IPS-20b (cell line): ENCODE measurements around the gene OR2H2.

Source experiments
- H3K27ac ChIP-seq: one replicate; pipeline ENCODE4 v1.5.1; 2013; ENCODE audit warnings: low read length
- H3K27me3 ChIP-seq: 2 replicates; pipeline ENCODE4 v1.6.1; 2013; ENCODE audit warnings: mild to moderate bottlenecking, low read length, inconsistent platforms; ENCODE audit not compliant: insufficient read depth
- H3K36me3 ChIP-seq: 2 replicates; pipeline ENCODE4 v1.6.1; 2013; ENCODE audit warnings: low read depth, mild to moderate bottlenecking, inconsistent platforms, low read length, moderate library complexity; ENCODE audit not compliant: insufficient read depth
- H3K4me1 ChIP-seq: 2 replicates; pipeline ENCODE4 v1.6.1; 2013; ENCODE audit warnings: mild to moderate bottlenecking, control low read depth, inconsistent platforms, low read length, moderate library complexity; ENCODE audit not compliant: insufficient read depth
- H3K4me3 ChIP-seq: 2 replicates; pipeline ENCODE4 v1.5.1; 2013; ENCODE audit warnings: mild to moderate bottlenecking, low read length, inconsistent platforms
- H3K9ac ChIP-seq: 2 replicates; pipeline ENCODE4 v1.6.1; 2013; ENCODE audit warnings: low read depth, mild to moderate bottlenecking, inconsistent platforms, low read length, moderate library complexity
- H3K9me3 ChIP-seq: 2 replicates; pipeline ENCODE4 v1.6.1; 2013; ENCODE audit warnings: mild to moderate bottlenecking, low read depth, low read length, inconsistent platforms; ENCODE audit not compliant: insufficient read depth

The OR2H2 gene

GRCh38 chr6:29561606-29562181, 23.2 kb upstream of the OR2H2 start:
- no peak overlapping the region for H3K9ac ChIP-seq
- H3K9me3 ChIP-seq = no peaks in the 10 kb centered on the region
- no peaks in the 10 kb centered on the region for H3K36me3 ChIP-seq
- H3K27me3 ChIP-seq = peaks cover 26% of the 10 kb centered on the region
- H3K27ac ChIP-seq = no peak overlapping the region
- peaks cover 20% of the 10 kb centered on the region; the same call in 1 of the 2 replicates for H3K4me1 ChIP-seq
- no peak overlapping the region for H3K4me3 ChIP-seq

GRCh38 chr6:29563435-29563965, 21.4 kb upstream of the OR2H2 start:
- Histone ChIP-seq H3K27me3 (peaks cover 14% of the 10 kb centered on the region; the same call in 1 of the 2 replicates), H3K9me3 (no peaks in the 10 kb centered on the region), H3K27ac (no peak overlapping the region), H3K4me3 (no peak overlapping the region), H3K4me1 (peaks cover 8% of the 10 kb centered on the region; the same call in 1 of the 2 replicates), H3K9ac (no peak overlapping the region), H3K36me3 (no peaks in the 10 kb centered on the region)

- peaks cover 4% of the 10 kb centered on the region; the same call in 1 of the 2 replicates for H3K27me3 ChIP-seq
- no peaks in the 10 kb centered on the region for H3K9me3 ChIP-seq
Observed at GRCh38 chr6:29564875-29565274, 20.0 kb upstream of the OR2H2 start.

GRCh38 chr6:29566856-29567255, 18.1 kb upstream of the OR2H2 start:
- no peaks in the 10 kb centered on the region for H3K27me3 ChIP-seq
- no peaks in the 10 kb centered on the region for H3K36me3 ChIP-seq
- no peak overlapping the region for H3K9ac ChIP-seq
- H3K27ac ChIP-seq = no peak overlapping the region
- no peaks in the 10 kb centered on the region for H3K9me3 ChIP-seq
- H3K4me1 ChIP-seq = no peaks in the 10 kb centered on the region
- H3K4me3 ChIP-seq = no peak overlapping the region

More at GRCh38 chr6:29564875-29565274, 20.0 kb upstream of the OR2H2 start:
- H3K4me1 ChIP-seq = peaks cover 1% of the 10 kb centered on the region; the same call in 1 of the 2 replicates
- no peak overlapping the region for H3K27ac ChIP-seq
- H3K36me3 ChIP-seq = no peaks in the 10 kb centered on the region
- H3K4me3 ChIP-seq = no peak overlapping the region
- H3K9ac ChIP-seq = no peak overlapping the region

- Histone ChIP-seq H3K4me1 (no peaks in the 10 kb centered on the region), H3K27me3 (no peaks in the 10 kb centered on the region), H3K27ac (no peak overlapping the region), H3K4me3 (no peak overlapping the region), H3K9me3 (no peaks in the 10 kb centered on the region), H3K36me3 (no peaks in the 10 kb centered on the region), H3K9ac (no peak overlapping the region)
Observed at GRCh38 chr6:29567541-29567940, 17.4 kb upstream of the OR2H2 start.

GRCh38 chr6:29567991-29568390, 16.9 kb upstream of the OR2H2 start:
- no peak overlapping the region for H3K9ac ChIP-seq
- no peaks in the 10 kb centered on the region for H3K36me3 ChIP-seq
- no peaks in the 10 kb centered on the region for H3K27me3 ChIP-seq
- no peaks in the 10 kb centered on the region for H3K9me3 ChIP-seq
- H3K4me3 ChIP-seq = no peak overlapping the region
- no peak overlapping the region for H3K27ac ChIP-seq
- no peaks in the 10 kb centered on the region for H3K4me1 ChIP-seq

GRCh38 chr6:29576056-29576455, 8.9 kb upstream of the OR2H2 start:
- Histone ChIP-seq H3K27ac (no peak overlapping the region), H3K27me3 (no peaks in the 10 kb centered on the region), H3K9ac (no peak overlapping the region), H3K36me3 (no peaks in the 10 kb centered on the region), H3K9me3 (no peaks in the 10 kb centered on the region), H3K4me3 (no peak overlapping the region), H3K4me1 (peaks cover 10% of the 10 kb centered on the region; the same call in 1 of the 2 replicates)

GRCh38 chr6:29577544-29577943, 7.4 kb upstream of the OR2H2 start:
- H3K4me3 ChIP-seq = no peak overlapping the region
- H3K9me3 ChIP-seq = no peaks in the 10 kb centered on the region
- H3K27me3 ChIP-seq = no peaks in the 10 kb centered on the region
- no peak overlapping the region for H3K9ac ChIP-seq
- no peak overlapping the region for H3K27ac ChIP-seq
- no peaks in the 10 kb centered on the region for H3K36me3 ChIP-seq
- peaks cover 10% of the 10 kb centered on the region; the same call in 1 of the 2 replicates for H3K4me1 ChIP-seq

GRCh38 chr6:29589423-29590048, 4.6 kb downstream of the OR2H2 start:
- Histone ChIP-seq H3K36me3 (no peaks in the 10 kb centered on the region), H3K4me3 (no peak overlapping the region), H3K9ac (no peak overlapping the region), H3K9me3 (no peaks in the 10 kb centered on the region), H3K27ac (no peak overlapping the region), H3K4me1 (no peaks in the 10 kb centered on the region), H3K27me3 (no peaks in the 10 kb centered on the region)

GRCh38 chr6:29590218-29590808, 5.4 kb downstream of the OR2H2 start:
- no peak overlapping the region for H3K27ac ChIP-seq
- no peak overlapping the region for H3K4me3 ChIP-seq
- H3K9me3 ChIP-seq = no peaks in the 10 kb centered on the region
- no peak overlapping the region for H3K9ac ChIP-seq
- H3K27me3 ChIP-seq = no peaks in the 10 kb centered on the region
- peaks cover 4% of the 10 kb centered on the region; the same call in 1 of the 2 replicates for H3K4me1 ChIP-seq
- no peaks in the 10 kb centered on the region for H3K36me3 ChIP-seq

- no peak overlapping the region for H3K9ac ChIP-seq
- H3K27me3 ChIP-seq = no peaks in the 10 kb centered on the region
- no peak overlapping the region for H3K27ac ChIP-seq
- H3K4me3 ChIP-seq = no peak overlapping the region
- H3K4me1 ChIP-seq = peaks cover 4% of the 10 kb centered on the region; the same call in 1 of the 2 replicates
- no peaks in the 10 kb centered on the region for H3K36me3 ChIP-seq
- H3K9me3 ChIP-seq = no peaks in the 10 kb centered on the region
Observed at GRCh38 chr6:29591677-29592076, 6.8 kb downstream of the OR2H2 start.
